Erythroblast (primary cell): ENCODE results near the gene FNDC3B.

Experiments used
- GATA1 ChIP-seq: IDR thresholded peaks from 2 replicates; pipeline ENCODE4 v1.6.1; 2011; ENCODE audit warnings: low read depth, mild to moderate bottlenecking, control low read depth, low read length, moderate library complexity
- POLR2A ChIP-seq: IDR thresholded peaks from 2 replicates; pipeline ENCODE4 v1.6.1; 2011; ENCODE audit warnings: mild to moderate bottlenecking, low read length

- TF ChIP-seq POLR2A (no peak), GATA1 (no peak)
Measured at GRCh38 chr3:172190980-172191379, 151.6 kb downstream of the FNDC3B start.
